ENCODE results near the gene MTARC2. TPM values are rescaled to one million over a fixed set of nuclear protein-coding genes. Genes with fewer than 3 reads are reported as not detected.

Gene MTARC2
- total and polyA plus RNA-seq, 2 of the 13 experiments (the other 11 are each of a cell fraction or from before 2014, with no cell fraction given): 8.5 to 10.1 TPM

DNA sequence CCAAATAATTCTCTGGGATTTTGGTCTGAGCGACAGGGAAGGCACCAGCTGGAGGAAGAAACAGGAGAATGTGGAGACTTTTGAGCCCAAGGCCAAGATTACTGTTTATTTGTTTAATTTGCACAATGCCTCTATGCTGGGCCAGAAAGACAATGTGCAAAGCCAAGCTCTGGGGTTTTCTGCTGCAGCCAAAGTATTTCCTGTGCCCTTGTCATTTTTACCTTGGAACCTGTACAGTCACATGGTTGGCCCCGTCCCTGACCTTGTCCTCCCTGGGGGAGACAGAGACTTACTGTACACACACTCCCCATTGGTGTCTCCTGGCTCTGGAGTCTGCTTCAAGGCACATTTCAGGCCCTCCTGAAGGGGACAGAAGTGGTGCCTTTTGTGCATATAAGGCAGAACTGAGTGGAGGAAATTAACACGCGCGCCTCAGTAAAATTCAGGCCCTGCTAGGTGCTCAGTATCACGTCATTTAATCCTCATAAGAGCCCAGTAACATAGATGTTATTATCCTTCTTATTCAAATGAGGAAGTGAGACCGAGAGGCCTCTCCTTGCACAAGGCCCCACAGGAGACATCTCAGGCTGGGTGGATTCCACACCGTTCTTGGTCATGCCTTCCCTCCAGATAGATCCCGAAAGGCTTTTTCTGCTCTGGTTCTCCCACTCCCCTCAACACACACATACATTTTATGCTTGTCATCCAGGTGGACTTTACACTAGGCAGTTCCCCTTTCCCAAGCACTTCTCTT lies 36.9 kb upstream of the MTARC2 start (continued):
- TF ChIP-seq, protein P1, sequence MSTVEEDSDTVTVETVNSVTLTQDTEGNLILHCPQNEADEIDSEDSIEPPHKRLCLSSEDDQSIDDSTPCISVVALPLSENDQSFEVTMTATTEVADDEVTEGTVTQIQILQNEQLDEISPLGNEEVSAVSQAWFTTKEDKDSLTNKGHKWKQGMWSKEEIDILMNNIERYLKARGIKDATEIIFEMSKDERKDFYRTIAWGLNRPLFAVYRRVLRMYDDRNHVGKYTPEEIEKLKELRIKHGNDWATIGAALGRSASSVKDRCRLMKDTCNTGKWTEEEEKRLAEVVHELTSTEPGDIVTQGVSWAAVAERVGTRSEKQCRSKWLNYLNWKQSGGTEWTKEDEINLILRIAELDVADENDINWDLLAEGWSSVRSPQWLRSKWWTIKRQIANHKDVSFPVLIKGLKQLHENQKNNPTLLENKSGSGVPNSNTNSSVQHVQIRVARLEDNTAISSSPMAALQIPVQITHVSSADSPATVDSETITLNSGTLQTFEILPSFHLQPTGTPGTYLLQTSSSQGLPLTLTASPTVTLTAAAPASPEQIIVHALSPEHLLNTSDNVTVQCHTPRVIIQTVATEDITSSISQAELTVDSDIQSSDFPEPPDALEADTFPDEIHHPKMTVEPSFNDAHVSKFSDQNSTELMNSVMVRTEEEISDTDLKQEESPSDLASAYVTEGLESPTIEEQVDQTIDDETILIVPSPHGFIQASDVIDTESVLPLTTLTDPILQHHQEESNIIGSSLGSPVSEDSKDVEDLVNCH (CRISPR knock-in tag; IDR thresholded peaks at IDR 0.05): no peak
- TF ChIP-seq ZSCAN21 (CRISPR knock-in tag; IDR thresholded peaks at IDR 0.05; ENCODE audit: borderline replicate concordance) (no peak), CBFB (CRISPR knock-in tag; IDR thresholded peaks at IDR 0.05) (no peak), TEAD3 (CRISPR knock-in tag; optimal IDR thresholded peaks at IDR 0.05; ENCODE audit: borderline replicate concordance) (peak; percentile 49), IRX3 (CRISPR knock-in tag; IDR thresholded peaks at IDR 0.05; ENCODE audit: borderline replicate concordance, low read depth) (no peak), HCFC1 (IDR thresholded peaks at IDR 0.05; ENCODE audit: low read depth, low read length) (no peak), RBAK (CRISPR knock-in tag; IDR thresholded peaks at IDR 0.05) (no peak), ATRX (CRISPR knock-in tag; IDR thresholded peaks at IDR 0.05; ENCODE audit: borderline replicate concordance) (no peak), SOX5 (CRISPR knock-in tag; IDR thresholded peaks at IDR 0.05; ENCODE audit: borderline replicate concordance) (peak; percentile 51; the same call in 1 of the 2 replicates), ZNF550 (CRISPR knock-in tag; IDR thresholded peaks at IDR 0.05; ENCODE audit: borderline replicate concordance) (no peak), ZNF296 (CRISPR knock-in tag; conservative IDR thresholded peaks at IDR 0.05) (no peak)
- TF ChIP-seq, protein P2, sequence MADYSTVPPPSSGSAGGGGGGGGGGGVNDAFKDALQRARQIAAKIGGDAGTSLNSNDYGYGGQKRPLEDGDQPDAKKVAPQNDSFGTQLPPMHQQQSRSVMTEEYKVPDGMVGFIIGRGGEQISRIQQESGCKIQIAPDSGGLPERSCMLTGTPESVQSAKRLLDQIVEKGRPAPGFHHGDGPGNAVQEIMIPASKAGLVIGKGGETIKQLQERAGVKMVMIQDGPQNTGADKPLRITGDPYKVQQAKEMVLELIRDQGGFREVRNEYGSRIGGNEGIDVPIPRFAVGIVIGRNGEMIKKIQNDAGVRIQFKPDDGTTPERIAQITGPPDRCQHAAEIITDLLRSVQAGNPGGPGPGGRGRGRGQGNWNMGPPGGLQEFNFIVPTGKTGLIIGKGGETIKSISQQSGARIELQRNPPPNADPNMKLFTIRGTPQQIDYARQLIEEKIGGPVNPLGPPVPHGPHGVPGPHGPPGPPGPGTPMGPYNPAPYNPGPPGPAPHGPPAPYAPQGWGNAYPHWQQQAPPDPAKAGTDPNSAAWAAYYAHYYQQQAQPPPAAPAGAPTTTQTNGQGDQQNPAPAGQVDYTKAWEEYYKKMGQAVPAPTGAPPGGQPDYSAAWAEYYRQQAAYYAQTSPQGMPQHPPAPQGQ (CRISPR knock-in tag; IDR thresholded peaks at IDR 0.05; ENCODE audit: borderline replicate concordance): no peak
- TF ChIP-seq, protein P3, sequence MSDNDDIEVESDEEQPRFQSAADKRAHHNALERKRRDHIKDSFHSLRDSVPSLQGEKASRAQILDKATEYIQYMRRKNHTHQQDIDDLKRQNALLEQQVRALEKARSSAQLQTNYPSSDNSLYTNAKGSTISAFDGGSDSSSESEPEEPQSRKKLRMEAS (IDR thresholded peaks at IDR 0.05): no peak
- TF ChIP-seq, protein P4, sequence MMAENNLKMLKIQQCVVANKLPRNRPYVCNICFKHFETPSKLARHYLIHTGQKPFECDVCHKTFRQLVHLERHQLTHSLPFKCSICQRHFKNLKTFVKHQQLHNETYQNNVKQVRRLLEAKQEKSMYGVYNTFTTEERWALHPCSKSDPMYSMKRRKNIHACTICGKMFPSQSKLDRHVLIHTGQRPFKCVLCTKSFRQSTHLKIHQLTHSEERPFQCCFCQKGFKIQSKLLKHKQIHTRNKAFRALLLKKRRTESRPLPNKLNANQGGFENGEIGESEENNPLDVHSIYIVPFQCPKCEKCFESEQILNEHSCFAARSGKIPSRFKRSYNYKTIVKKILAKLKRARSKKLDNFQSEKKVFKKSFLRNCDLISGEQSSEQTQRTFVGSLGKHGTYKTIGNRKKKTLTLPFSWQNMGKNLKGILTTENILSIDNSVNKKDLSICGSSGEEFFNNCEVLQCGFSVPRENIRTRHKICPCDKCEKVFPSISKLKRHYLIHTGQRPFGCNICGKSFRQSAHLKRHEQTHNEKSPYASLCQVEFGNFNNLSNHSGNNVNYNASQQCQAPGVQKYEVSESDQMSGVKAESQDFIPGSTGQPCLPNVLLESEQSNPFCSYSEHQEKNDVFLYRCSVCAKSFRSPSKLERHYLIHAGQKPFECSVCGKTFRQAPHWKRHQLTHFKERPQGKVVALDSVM (CRISPR knock-in tag; IDR thresholded peaks at IDR 0.05): no peak
- TF ChIP-seq, protein P5, sequence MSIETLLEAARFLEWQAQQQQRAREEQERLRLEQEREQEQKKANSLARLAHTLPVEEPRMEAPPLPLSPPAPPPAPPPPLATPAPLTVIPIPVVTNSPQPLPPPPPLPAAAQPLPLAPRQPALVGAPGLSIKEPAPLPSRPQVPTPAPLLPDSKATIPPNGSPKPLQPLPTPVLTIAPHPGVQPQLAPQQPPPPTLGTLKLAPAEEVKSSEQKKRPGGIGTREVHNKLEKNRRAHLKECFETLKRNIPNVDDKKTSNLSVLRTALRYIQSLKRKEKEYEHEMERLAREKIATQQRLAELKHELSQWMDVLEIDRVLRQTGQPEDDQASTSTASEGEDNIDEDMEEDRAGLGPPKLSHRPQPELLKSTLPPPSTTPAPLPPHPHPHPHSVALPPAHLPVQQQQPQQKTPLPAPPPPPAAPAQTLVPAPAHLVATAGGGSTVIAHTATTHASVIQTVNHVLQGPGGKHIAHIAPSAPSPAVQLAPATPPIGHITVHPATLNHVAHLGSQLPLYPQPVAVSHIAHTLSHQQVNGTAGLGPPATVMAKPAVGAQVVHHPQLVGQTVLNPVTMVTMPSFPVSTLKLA (IDR thresholded peaks at IDR 0.05): no peak

Measured in HepG2 (cell line).